Stimulated activated CD4-positive, alpha-beta T cell treated with anti-CD3 and anti-CD28 coated beads, TNF-alpha, amount 100 ng/mL, for 48 hours (primary cell): ENCODE measurements around the gene CARD14.
A peak's percentile ranks its signal among the peaks of the same experiment; 100 is the strongest.

Source experiments
- DNase-seq, 3 donors: peaks; one replicate each; pipeline ENCODE4 v3.0.0-alpha.2; 2020; ENCODE audit warnings: low read depth in 3 of 3

Gene CARD14

DNA sequence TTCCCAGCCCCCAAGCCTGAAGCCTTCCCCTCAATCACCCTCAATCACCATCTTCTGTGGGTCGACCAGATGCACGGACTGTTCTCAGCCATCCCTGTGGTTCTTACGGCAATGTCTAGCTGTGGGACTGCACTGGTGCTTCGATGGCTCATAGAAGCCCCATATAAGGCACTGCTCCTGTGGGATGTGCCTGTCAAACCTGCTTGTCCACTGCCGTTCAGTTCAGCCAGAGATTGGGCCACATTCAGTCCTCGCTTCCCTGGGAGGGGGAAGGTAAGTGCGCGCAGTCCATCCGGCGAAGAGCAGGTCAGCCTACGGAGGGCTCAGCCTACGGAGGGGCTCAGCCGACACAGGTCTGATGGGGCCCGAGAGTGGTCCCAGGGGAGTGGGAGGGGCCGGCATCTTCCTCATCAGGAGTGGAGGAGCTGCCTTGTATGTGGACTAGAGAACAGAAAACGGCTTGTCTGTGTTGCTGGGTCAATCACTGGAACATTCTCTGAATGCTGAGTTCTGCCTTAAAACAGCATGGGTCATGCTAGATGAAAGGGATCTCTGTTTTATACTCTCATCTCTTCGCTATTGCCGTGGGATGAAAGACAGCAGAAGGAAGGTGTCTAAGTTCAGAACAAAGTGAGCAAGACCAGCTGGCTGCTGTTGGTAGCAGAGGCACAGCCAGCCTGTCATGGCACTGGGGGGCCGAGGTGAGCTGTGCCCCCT is at the start of gene CARD14:
CARD14 (plus strand) TSS at position 247 of the 717 bp plus-strand sequence. CDS start 11,409 bp downstream, outside the sequence.
- DNase-seq: no peak

DNA sequence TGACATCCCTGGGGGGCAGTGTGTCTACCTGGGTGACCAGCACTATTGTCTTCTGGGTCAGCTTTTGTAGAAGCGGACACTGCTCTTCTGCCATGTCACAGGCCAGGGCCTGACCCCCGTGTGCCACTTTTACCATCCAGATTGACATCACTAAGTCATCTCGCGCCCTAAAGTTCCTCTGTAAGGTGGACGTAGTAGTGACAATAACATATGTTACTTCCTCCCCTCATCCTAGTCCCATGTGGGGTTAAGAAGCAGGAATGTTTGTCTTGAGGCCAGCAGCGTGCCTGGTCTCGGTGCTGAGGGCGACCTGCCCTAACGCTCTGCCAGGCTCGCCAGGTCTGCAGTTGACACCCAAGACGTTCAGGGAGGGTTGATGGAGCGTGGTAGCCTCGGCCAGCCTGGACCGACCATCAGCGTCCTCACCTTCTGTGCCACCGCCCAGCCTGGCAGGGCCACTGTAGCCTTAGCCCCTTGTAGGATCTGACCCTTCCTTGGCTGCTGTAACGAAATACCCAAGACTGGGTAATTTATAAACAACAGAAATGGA is 47.7 kb upstream of the CARD14 start:
- DNase-seq: no peak

DNA sequence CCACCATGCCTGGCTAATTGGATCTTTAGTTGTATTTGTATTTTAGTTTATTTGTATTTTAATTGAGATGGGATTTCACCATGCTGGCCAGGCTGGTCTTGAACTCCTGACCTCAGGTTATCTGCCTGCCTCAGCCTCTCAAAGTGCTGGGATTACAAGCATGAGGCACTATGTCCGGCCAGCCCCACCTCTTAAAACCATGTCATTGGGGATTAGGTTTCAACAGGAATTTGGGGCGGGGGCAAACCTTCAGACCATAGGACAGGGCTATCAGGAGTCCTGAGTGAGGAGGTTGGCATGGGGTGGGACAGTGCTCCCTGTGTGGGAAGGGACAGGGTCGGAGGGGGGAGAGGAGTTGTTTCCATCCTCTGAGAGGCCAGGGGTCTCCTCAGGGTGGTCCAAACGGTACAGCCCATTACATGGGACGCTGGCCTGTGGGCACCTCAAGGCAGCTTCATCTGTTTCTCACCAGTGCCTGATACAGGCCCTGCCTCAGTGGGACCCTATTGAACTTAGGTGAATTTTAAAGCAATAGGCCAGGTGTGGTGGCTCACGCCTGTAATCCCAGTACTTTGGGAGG is 46.8 kb upstream of the CARD14 start:
- no peak for DNase-seq

DNA sequence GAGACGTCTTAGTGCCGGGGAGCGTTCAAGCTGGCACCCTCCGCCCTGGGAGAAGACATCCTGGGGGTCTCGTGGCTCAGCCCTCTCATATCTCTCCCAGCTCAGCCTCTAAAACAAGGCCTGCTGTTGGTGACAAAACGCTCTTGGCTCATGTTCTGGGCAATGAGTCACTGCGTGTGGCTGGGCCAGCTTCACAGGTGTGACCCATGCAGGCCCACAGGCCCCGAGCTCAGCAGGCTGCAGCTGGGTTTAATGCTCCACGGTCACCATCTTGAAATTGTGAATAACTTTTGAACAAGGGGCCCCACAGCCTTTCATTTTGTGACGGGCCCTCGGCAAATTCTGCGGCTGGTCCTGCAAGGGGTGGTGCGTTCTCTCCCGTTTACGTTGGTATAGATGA is 46.0 kb upstream of the CARD14 start:
- no peak for DNase-seq

GRCh38 chr17:80124351-80124981 is 45.4 kb upstream of the CARD14 start:
- DNase-seq: no peak

DNA sequence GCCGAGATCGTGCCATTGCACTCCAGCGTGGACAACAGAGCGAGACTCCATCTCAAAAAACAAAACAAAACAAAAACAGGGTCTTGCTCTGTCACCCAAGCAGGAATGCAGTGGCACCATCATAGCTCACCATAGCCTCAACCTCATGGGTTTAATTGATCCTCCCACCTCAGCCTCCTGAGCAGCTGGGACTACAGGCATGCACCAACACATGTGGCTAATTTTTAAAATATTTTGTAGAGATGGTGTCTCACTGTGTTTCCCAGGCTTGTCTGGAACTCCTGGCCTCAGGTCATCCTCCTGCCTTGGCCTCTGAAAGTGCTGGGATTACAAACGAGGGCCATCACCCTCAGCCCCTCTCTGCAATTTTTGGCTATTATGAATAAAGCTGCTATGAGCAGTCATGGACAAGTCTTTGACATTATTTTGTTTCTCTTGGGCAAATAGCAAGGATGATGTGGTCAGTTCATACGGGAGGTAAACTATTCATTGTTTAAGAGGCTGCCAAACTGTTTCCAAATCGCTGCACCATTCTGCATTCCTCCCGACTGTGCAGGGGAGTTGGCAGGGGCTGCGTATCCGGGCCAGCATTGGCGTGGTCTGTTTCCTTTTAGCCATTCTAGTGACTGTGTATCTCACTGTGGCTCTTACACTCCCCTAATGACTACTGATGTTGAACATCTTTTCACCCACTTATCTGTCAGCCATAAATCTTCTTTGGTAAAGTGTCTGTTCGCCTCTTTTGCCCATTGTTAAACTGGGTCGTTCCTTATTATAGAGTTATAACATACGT is 44.0 kb upstream of the CARD14 start:
- no peak for DNase-seq

DNA sequence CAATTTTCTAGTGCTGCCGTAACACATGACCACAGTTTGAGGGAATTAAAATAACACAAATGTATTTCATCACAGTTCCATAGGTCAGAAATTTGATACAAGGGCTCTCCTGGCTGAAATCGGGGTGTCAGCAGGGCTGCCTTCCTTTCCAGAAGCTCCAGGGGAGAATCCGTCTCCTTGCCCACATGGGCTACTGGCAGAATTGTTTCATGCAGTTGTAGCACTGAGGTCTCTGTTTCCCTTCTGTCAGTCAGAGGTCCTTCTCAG is 43.4 kb upstream of the CARD14 start:
- no peak for DNase-seq

GRCh38 chr17:80129006-80129565 is 40.7 kb upstream of the CARD14 start:
- DNase-seq: no peak

- DNase-seq: no peak
Measured at GRCh38 chr17:80130992-80131391, 38.8 kb upstream of the CARD14 start.

GRCh38 chr17:80132906-80133625 is 36.8 kb upstream of the CARD14 start:
- DNase-seq: no peak

DNA sequence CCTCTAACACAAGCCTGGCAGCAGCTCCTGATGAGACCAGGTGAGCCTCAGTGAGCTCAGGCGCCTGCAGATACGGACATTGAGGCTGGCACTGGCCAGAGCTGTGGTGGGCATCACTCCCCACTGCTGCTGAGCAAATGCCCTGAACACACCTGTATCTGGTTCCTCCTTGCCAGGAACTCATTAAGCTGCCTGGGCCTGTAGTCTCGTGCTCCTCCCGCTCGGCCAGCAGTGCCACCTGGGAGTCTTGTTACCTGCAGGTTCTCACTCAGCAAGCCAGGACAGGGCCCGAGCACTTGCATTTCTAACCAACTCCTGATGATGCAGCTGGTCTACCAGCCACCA is 36.2 kb upstream of the CARD14 start:
- no peak for DNase-seq

DNA sequence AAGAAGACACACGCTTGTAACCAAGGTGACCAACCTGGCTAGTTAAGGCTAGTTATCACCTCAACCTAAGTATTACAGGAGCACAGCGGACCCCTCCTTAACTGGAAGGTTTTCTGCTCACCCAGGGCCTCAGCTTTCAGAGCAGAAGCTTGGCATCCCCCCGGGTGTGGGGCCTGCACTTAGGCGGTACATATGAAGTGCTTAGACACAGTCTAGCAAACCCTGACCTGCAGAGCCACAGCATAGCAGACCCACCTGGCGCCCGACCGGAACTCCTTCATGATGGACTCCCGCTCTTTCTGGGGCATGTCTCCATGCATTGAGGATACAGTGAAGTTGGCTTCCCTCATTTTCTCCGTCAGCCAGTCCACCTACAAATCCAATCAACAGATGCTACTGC is 32.7 kb upstream of the CARD14 start:
- no peak for DNase-seq

- no peak for DNase-seq
Measured at GRCh38 chr17:80138856-80139426, 30.9 kb upstream of the CARD14 start.

GRCh38 chr17:80141463-80142165 is 28.2 kb upstream of the CARD14 start:
- no peak for DNase-seq

DNA sequence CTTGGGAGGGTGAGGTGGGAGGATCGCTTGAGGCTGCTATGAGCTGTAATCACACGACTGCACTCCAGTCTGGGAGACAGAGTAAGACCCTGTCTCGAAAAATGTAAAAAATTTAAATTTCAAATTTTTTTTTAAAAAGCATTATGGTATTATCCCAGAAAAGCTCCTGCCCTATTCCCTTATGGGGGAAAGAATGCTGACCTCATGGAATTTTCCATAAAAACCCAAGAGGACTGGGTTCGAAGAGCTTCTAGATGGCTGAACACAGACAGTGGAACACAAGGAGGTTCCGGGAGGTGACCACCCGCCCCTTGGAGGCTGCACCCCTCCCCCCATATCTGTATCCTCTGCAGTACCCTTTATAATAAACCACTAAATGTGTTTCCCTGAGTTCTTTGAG is 26.9 kb upstream of the CARD14 start:
- DNase-seq: no peak

DNA sequence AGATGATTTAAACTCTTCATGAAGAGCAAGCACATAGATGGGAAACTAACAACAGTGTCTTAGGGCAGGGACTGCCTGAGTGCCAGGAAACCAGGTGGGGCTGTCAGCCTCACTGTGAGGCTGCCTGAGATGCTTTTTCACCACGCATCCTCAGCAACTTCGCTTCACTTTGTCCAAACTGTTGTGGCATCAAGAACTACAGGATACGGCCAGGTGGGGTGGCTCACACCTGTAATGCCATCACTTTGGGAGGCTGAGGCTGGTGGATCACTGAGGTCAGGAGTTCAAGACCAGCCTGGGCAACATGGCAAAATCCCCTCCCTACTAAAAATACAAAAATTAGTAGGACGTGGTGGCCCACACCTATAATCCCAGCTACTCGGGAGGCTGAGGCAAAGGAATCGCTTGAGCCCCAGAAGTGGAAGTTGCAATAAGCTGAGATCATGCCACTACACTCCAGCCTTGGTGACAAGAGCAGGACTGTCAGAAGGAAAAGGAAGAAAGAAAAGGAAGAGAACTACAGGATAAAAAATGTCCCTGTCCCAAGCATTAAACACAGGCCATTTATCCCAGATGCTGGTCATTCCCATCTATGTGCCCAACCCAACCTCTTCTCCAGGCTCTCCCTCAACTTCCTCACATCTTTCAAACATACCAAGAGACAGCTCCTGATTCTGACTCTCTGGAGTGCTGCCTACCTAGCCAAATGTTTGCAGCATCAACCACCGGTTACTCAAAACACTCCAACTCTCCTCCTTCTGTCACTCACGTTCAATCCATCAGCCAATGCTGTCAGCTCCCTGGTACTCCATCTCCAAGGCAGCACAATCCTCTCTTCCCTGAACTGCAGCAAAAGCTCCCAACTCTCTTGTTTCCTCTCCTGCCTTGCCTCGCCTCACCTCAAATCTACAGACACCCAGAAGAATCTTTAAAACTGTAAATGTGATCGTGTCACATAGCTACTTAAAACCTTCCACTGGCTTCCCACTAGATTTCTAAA is 24.5 kb upstream of the CARD14 start:
- peak in 1 of 3 donors; percentile 4 for DNase-seq

DNA sequence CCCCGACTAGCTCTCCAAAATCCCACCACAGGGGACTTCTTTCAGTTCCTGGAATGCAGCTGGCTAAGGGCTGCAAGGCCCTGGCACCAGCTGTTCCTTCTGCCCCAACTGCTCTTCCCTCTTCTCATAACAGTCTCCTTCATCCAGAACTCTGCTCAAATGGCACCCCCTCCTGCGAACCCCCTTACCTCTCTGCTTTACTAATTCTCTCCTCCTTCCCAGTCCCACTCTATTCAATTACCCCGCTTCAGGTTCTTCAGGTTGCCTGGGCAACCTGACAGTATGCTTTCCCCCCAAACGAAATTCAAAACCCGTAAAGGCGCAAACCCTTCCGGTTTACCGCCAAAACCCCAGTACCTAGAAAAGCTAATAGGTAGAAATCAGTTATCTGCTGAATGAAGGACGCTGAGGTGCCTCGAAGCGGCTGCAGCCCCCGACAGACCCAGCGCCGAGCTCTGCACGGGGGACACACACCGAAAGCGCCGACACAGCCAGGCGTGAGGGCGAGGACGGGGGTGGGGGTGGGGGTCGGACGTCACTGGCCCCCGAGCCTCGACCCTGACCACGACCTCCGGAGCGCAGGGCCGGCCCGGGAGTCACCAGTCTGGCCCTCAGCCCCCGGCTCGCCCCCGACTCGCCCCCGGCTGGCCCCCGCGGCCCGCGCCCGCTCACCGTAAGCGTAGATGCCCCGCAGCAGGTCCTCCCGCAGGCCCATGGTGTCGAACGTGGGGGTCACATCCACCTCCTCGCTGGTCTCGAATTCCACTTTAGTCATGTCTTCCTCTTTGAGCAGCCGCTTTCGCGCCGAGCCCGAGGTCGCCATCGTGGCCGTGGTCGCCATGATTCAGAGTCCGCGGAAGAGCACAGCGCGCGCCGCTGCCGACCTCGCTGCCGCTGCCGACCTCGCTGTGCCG is 23.5 kb upstream of the CARD14 start:
- DNase-seq: peak in 1 of 3 donors; percentile 8
